ENCODE results near the gene CDK17.

Gene CDK17

GRCh38 chr12:96230646-96231045 is 169.6 kb downstream of the CDK17 start:
- Mint-ChIP-seq H3K4me1 (peaks cover 28% of the 10 kb centered on the region), H3K36me3 (ENCODE audit: low read depth) (peaks cover 18% of the 10 kb centered on the region), H3K9me3 (no peaks in the 10 kb centered on the region), H3K27ac (no peak overlapping the region), H3K27me3 (ENCODE audit: low read depth) (no peaks in the 10 kb centered on the region), H3K4me3 (no peak overlapping the region)
- TF ChIP-seq, protein P1, sequence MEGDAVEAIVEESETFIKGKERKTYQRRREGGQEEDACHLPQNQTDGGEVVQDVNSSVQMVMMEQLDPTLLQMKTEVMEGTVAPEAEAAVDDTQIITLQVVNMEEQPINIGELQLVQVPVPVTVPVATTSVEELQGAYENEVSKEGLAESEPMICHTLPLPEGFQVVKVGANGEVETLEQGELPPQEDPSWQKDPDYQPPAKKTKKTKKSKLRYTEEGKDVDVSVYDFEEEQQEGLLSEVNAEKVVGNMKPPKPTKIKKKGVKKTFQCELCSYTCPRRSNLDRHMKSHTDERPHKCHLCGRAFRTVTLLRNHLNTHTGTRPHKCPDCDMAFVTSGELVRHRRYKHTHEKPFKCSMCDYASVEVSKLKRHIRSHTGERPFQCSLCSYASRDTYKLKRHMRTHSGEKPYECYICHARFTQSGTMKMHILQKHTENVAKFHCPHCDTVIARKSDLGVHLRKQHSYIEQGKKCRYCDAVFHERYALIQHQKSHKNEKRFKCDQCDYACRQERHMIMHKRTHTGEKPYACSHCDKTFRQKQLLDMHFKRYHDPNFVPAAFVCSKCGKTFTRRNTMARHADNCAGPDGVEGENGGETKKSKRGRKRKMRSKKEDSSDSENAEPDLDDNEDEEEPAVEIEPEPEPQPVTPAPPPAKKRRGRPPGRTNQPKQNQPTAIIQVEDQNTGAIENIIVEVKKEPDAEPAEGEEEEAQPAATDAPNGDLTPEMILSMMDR (IDR thresholded peaks at IDR 0.05; ENCODE audit: unreplicated experiment in 3 of 3) = no peak

- no peak overlapping the region for H3K27ac Mint-ChIP-seq
- H3K9me3 Mint-ChIP-seq = no peaks in the 10 kb centered on the region
- peaks cover 27% of the 10 kb centered on the region for H3K36me3 Mint-ChIP-seq (ENCODE audit: low read depth)
- H3K27me3 Mint-ChIP-seq (ENCODE audit: low read depth) = no peaks in the 10 kb centered on the region
- H3K4me1 Mint-ChIP-seq = peaks cover 32% of the 10 kb centered on the region
- TF ChIP-seq, protein P1 (IDR thresholded peaks at IDR 0.05; ENCODE audit: unreplicated experiment in 3 of 3) = no peak
- no peak overlapping the region for H3K4me3 Mint-ChIP-seq
These were observed 171.5 kb downstream of the CDK17 start for GRCh38 chr12:96228566-96229248.

Measured in nephron (organoid).